Skeletal muscle satellite cell (primary cell): ENCODE measurements around the gene PUS10. TPM values are rescaled to one million over a fixed set of nuclear protein-coding genes. Genes with fewer than 3 reads are reported as not detected.
"Not testable (repeated sequence)": the region's sequence is repeated elsewhere in the genome, so short reads cannot be mapped to it uniquely, and the experiment has no call there.

ENCODE experiments used
- H3K27me3 ChIP-seq: 2 replicates; pipeline ENCODE4 v1.7.0; 2013; ENCODE audit warnings: low read length; ENCODE audit not compliant: control insufficient read depth, insufficient read depth
- H3K36me3 ChIP-seq: 2 replicates; pipeline ENCODE4 v1.7.0; 2013; ENCODE audit warnings: mild to moderate bottlenecking, control low read depth, low read length; ENCODE audit not compliant: insufficient read depth
- H3K4me1 ChIP-seq: 2 replicates; pipeline ENCODE4 v1.7.0; 2013; ENCODE audit warnings: low read length; ENCODE audit not compliant: control insufficient read depth, insufficient read depth
- H3K4me2 ChIP-seq: 2 replicates; pipeline ENCODE4 v1.7.0; 2013; ENCODE audit warnings: mild to moderate bottlenecking, low read length
- H3K4me3 ChIP-seq: 2 replicates; pipeline ENCODE4 v1.7.0; 2013; ENCODE audit warnings: low read length
- H3K9ac ChIP-seq: 2 replicates; pipeline ENCODE4 v1.7.0; 2013; ENCODE audit warnings: mild to moderate bottlenecking, low read depth, low read length, moderate library complexity
- H3K9me3 ChIP-seq: replicated peaks from 2 replicates; pipeline ENCODE4 v1.7.0; 2013; ENCODE audit warnings: mild to moderate bottlenecking, control low read depth, low read length
- total RNA-seq: library from RNA; depleted of rRNA; stranded (reverse); fragments of >200 nt; gene quantifications from 2 replicates; pipeline ENCODE4 v1.2.3, GENCODE V29; 2012; rRNA removed

The PUS10 gene, protein sequence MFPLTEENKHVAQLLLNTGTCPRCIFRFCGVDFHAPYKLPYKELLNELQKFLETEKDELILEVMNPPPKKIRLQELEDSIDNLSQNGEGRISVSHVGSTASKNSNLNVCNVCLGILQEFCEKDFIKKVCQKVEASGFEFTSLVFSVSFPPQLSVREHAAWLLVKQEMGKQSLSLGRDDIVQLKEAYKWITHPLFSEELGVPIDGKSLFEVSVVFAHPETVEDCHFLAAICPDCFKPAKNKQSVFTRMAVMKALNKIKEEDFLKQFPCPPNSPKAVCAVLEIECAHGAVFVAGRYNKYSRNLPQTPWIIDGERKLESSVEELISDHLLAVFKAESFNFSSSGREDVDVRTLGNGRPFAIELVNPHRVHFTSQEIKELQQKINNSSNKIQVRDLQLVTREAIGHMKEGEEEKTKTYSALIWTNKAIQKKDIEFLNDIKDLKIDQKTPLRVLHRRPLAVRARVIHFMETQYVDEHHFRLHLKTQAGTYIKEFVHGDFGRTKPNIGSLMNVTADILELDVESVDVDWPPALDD
- 5.9 and 6.3 TPM in 2 replicates for total RNA-seq

DNA sequence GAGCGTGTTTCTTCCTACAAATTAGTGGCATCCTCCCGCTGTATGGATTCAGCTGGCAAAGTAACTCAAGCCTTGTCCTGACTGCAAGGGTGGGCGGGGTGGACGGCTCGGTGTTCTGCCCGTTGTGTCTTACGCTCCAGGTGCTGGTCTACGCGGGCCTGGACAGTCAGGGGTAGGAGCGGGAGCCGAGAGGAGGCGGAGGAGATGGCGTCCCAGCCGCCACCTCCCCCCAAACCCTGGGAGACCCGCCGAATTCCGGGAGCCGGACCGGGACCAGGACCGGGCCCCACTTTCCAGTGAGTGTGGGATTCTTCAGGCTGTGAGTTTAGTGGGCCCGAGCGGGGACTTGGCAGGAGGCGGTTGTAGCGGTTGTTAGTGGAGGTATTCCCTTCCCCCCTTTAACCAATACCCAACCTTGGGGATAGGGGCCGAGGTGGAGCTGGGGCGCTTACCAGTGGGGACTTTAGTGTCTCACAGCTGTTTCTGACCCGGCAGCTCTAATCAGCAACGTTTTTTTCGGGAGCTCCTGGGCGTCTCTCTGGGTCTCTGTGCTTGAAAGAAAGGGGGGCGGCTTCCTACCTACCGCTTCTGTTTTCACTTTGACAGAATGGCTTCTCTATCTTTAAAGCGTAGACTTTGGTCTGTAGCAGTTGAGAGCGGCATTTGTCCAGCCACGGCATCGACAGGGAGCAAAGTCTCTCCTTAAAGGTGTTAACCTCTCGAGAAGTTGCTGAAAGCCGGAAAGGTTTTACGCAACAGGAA is at the start of gene PUS10, which contains the start of gene PEX13:
Gene PUS10 (minus strand): TSS at position 700 of the 762 bp plus-strand sequence. CDS start 6,365 bp downstream, outside the sequence.
Gene PEX13 (plus strand): TSS at position 165 of the 762 bp plus-strand sequence. CDS start 40 bp downstream, at position 205.
- peak within 1 kb of the TSS; percentile 90 for H3K9ac ChIP-seq
- peaks cover 8% of the 10 kb centered on the region for H3K4me1 ChIP-seq
- no peaks in the 10 kb centered on the region for H3K9me3 ChIP-seq
- H3K4me3 ChIP-seq = peak within 1 kb of the TSS; percentile 90
- H3K27me3 ChIP-seq = no peaks in the 10 kb centered on the region
- H3K36me3 ChIP-seq = peaks cover 11% of the 10 kb centered on the region
- H3K4me2 ChIP-seq = peak within 1 kb of the TSS; percentile 84

DNA sequence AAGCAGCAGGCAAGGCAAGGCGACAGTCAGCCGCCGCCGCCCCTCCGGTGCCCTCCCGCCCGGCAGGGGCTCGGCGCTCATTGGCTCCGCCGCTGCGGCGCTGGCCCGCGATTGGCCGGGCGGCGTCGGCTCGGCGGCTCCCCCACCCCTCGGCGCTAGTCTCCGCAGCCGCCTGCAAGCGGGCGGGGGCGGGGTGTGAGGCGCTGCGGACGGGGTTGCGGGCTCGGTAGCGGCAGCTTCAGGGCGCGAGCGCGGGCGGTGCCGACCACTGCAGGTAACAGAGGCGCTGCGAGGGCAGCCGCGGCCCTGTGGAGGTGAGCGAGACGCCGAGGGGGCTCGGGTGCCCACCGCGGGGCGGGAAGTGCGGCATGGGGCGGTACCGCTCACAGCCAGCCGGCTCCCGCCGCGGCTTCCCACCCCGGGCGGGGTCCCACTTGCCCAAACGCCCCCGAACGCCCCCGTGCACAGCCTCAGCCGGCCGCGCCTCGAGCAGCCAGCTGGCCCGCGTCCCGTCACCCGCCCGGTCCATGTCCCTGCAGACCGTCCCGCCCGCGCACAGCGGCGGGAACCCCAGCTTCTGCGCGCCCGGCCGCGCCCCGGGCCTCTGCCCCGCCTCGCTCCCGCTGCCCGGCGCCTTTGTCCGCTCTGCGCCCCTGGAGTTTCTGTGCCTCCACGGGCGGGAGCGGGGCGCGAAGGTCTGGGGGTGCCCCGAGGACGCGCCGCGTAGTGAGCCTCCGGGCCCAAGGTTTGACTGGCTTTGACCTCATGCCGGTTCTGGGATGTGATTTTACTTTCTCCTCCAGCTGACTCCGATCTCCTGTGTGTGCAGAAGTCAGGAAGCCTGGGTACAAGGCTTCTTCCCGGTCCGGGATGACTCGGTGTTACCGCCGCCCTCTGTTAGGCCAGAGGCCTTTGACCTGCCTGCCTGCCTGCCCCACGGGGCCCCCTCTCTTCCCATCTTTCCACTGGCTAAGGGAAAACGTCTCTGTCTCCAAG is 48.0 kb upstream of the PUS10 start, which contains the start of gene SANBR:
Gene SANBR (plus strand): TSS at position 158 of the 996 bp plus-strand sequence. CDS start 4,480 bp downstream, outside the sequence.
- Histone ChIP-seq H3K9ac (peak within 1 kb of the TSS; percentile 84), H3K4me3 (peak within 1 kb of the TSS; percentile 82), H3K4me1 (peaks cover 3% of the 10 kb centered on the region), H3K9me3 (no peaks in the 10 kb centered on the region), H3K27me3 (no peaks in the 10 kb centered on the region), H3K4me2 (peak within 1 kb of the TSS; percentile 80), H3K36me3 (peaks cover 7% of the 10 kb centered on the region)

DNA sequence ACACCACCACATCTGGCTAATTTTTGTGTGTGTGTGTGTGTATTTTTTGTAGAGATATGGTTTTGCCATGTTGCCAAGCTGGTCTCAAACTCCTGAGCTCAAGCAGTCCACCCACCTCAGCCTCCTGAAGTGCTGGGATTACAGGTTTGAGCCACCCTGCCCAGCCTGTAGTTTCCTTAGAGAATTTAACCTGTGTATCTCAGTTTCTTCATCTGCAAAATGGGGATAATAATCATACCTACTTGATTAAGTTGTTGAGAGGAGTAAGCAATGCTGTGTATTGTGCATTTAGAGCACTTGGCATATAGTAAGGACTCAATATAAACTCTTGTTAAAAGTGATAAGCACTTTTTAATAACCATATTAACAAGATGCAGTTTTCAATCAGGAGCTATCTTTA is 41.3 kb upstream of the PUS10 start:
- H3K9ac ChIP-seq = no peak overlapping the region
- H3K4me1 ChIP-seq = no peaks in the 10 kb centered on the region
- H3K36me3 ChIP-seq = peaks cover 4% of the 10 kb centered on the region
- H3K9me3 ChIP-seq = no peaks in the 10 kb centered on the region
- H3K4me2 ChIP-seq = no peak overlapping the region
- H3K27me3 ChIP-seq = no peaks in the 10 kb centered on the region
- no peak overlapping the region for H3K4me3 ChIP-seq

DNA sequence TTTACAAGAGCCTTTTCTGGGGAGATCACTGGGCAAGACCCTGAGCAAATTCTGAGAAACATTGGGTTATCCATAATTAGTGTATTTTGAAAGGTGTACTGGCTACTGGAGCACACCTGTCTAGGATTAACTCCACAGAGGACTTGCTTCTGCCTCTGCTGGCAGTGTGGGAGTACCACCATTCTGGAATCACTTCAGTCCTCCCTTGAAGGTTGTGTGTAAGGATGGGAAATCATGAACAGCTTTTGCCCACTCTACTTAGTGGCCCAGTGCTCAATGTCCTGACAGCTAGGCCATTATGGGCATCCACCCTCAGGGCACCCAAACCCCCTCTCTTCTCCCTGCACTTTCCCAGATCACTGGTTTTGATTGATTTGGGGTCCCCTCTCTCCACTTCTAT is 39.5 kb upstream of the PUS10 start:
- peaks cover 5% of the 10 kb centered on the region for H3K36me3 ChIP-seq
- no peaks in the 10 kb centered on the region for H3K4me1 ChIP-seq
- no peak overlapping the region for H3K4me2 ChIP-seq
- no peaks in the 10 kb centered on the region for H3K9me3 ChIP-seq
- H3K27me3 ChIP-seq = no peaks in the 10 kb centered on the region
- H3K4me3 ChIP-seq = no peak overlapping the region
- no peak overlapping the region for H3K9ac ChIP-seq

DNA sequence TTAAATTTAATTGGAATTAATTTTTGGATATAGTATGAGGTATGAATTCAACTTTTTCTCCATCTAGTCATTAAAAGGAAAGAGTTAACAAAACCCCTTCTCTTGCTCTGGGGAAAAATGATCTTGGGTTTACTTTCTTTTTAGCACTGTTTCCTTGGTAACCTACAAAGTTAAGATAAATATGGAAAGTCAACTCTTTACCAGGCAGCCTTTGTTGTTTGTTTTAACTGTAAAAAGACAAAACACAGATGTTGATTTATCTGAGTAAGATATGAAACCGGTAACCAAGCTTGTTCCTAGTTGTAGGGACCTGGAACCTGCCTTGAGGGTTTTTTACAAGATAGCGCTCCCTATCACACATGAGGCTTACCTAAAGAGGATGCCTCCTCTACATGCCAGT is 37.5 kb upstream of the PUS10 start:
- Histone ChIP-seq H3K4me3 (no peak overlapping the region), H3K27me3 (no peaks in the 10 kb centered on the region), H3K9me3 (no peaks in the 10 kb centered on the region), H3K4me2 (no peak overlapping the region), H3K36me3 (peaks cover 8% of the 10 kb centered on the region), H3K9ac (no peak overlapping the region), H3K4me1 (no peaks in the 10 kb centered on the region)

DNA sequence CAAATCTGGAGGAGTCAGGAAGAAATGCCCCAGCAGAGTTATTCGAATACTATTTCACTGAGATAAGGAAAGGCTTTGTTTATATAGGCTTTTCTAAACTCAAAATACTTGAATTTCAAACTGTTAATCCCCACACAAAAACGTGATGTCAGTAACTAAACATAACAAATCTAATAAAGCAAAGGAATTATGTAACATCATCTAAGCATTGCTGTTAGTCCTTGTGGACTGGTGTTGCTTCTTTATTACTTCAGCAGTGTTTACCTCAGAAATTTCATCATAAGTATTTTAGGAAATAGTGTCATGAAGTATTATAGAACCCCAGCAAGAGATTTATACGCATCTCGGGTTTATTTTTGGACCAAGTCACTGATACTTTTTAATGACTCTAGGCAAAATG is 27.9 kb upstream of the PUS10 start:
- Histone ChIP-seq H3K9ac (no peak overlapping the region), H3K27me3 (no peaks in the 10 kb centered on the region), H3K9me3 (no peaks in the 10 kb centered on the region), H3K4me2 (no peak overlapping the region), H3K4me3 (no peak overlapping the region), H3K36me3 (peaks cover 35% of the 10 kb centered on the region), H3K4me1 (no peaks in the 10 kb centered on the region)

DNA sequence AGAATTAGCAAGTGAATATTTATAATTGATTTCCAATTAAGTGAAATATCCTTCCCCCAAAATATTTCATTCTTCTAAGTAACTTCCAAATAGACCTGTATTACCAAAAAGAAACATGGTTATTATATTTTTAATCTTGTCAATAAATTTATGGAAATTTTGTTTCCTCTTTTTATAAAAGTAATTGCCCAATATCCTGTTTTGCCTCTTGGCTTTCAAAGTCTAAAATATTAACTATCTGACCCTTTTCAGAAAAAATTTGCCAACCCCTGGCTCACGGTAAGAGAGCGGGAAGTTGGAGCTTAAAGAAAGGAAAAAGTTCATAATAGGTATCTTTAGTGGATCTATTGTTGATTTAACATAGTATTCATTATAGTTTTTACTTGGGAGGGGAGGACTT is 27.2 kb upstream of the PUS10 start:
- Histone ChIP-seq H3K36me3 (peaks cover 35% of the 10 kb centered on the region), H3K27me3 (no peaks in the 10 kb centered on the region), H3K4me1 (no peaks in the 10 kb centered on the region), H3K4me3 (no peak overlapping the region), H3K9me3 (no peaks in the 10 kb centered on the region), H3K9ac (no peak overlapping the region), H3K4me2 (no peak overlapping the region)

DNA sequence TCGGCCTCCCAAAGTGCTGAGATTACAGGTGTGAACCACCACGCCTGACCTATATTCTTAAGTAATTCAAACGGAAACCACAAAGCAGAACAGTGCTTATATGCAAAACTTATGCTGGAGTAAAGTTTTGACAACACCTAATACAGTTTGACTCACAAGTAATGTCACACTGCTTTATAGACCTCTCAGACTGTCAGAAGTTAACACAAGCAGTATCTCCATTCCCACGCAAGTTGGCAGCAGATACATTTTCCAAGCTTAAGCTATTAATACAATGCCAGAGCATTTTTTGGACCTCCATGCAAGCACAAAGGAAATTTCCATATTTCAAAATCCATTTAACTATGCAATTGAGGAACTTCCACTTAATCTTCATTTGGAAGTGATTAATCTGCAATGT is 26.6 kb upstream of the PUS10 start:
- no peaks in the 10 kb centered on the region for H3K27me3 ChIP-seq
- no peak overlapping the region for H3K4me2 ChIP-seq

DNA sequence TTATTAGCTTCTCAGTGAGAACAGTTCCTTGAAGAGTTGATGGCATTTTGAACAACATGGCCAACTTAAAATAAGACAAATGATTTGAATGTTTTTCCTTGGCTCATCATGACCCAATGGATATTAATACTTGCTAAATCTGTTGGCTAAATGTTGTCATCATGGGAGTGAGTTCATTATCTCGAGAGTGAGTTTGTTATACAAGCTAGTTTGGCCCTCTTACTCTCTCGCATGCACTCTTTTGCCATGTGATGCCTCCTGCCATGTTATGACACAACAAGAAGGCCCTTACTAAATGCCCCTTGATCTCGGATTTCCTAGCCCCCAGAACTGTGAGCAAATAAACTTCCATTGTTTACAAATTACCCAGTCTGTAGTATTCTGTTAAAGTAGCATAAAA is 24.8 kb upstream of the PUS10 start:
- Histone ChIP-seq H3K4me3 (no peak overlapping the region), H3K4me2 (no peak overlapping the region), H3K9me3 (no peaks in the 10 kb centered on the region), H3K9ac (no peak overlapping the region), H3K36me3 (peaks cover 20% of the 10 kb centered on the region), H3K4me1 (no peaks in the 10 kb centered on the region), H3K27me3 (no peaks in the 10 kb centered on the region)

More for the DNA sequence above, 26.6 kb upstream of the PUS10 start:
- Histone ChIP-seq H3K9ac (no peak overlapping the region), H3K36me3 (peaks cover 35% of the 10 kb centered on the region), H3K9me3 (no peaks in the 10 kb centered on the region), H3K4me1 (no peaks in the 10 kb centered on the region), H3K4me3 (no peak overlapping the region)

DNA sequence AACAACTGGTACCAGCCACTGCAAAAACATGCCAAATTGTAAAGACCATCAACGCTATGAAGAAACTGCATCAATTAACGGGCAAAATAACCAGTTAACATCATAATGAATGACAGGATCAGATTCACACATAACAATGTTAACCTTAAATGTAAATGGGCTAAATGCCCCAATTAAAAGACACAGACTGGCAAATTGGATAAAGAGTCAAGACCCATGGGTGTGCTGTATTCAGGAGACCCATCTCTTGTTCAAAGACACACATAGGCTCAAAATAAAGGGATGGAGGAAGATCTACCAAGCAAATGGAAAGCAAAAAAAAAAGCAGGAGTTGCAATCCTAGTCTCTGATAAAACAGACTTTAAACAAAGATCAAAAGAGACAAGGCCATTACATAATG is 18.6 kb upstream of the PUS10 start:
- H3K9me3 ChIP-seq, H3K4me1 ChIP-seq, H3K4me2 ChIP-seq, H3K9ac ChIP-seq, H3K27me3 ChIP-seq, H3K4me3 ChIP-seq: not testable (repeated sequence)
- H3K36me3 ChIP-seq = peaks cover 34% of the 10 kb centered on the region
